ENCODE measurements around the gene C10orf90.

C10orf90 gene

DNA sequence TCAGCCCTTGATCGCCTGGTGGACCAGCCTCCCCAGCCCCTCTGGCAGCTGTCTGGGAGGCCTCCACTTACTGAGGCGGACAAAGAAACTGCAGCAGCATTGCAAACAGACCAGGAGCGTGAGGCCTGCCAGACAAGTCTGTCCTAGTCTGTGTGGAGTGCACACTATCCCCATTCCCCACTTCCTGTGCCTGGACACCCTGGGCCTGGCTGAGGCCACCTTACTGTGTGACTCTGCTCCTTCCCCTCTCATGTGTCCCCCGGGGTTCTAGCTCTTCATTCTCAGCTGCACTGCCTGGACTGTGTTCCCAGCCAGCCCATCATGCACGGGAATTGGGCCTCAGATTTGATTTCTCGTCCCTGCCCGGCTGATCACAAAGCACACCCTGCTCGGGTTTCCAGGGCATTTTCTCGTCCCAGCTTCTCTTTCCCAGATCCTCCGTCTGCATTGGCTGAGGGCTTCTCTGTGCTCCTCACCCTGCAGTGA lies 16.7 kb upstream of the C10orf90 start:
- H3K4me3 ChIP-seq (ENCODE audit: low read depth, low read length) = no peak overlapping the region
- no peak for TF ChIP-seq CTCF (conservative IDR thresholded peaks at IDR 0.05; ENCODE audit: low read depth, low read length)
- DNase-seq (ENCODE audit: low read depth) = no peak

DNA sequence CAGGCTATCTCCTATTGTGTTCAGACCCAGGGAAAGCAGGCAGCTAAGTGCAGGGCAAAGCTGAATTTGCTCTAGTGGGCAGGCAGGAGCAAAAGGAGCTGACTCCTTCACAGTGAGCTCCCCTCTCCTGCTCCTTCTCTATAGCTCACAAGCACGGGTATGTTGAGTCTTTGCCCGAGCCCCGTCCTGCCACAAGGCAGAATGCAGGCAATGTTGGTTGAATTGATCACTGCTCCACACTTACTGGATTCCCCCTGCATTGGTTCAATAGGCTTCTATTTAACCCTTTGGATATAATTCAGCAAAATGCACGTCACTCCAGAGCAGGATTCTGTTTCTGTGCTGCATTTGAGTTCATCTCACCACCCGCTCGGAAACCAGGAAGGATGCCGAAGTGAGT lies 16.2 kb upstream of the C10orf90 start:
- TF ChIP-seq CTCF (conservative IDR thresholded peaks at IDR 0.05; ENCODE audit: low read depth, low read length) = no peak
- no peak overlapping the region for H3K4me3 ChIP-seq (ENCODE audit: low read depth, low read length)
- DNase-seq (ENCODE audit: low read depth) = no peak

DNA sequence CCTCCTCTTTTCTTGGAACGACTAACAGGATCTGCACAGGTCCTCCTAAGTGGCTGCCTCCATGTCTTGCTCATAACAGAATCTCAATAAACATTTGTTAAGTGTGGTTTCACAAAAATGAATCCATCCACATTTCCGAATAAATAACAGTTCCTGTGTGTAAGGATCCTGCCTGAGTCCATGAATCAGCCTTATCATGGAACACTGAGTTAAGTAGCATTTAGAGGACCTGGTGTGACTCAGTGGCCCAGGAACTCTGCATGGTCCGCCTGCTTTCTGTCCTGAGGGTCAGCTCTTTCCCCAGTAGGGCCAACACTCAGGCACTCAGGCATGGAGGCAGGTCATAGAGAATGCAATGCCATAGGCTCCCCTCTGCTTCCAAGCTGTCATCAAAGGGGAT lies 15.8 kb upstream of the C10orf90 start:
- peak; percentile 29 for DNase-seq (ENCODE audit: low read depth)
- H3K4me3 ChIP-seq (ENCODE audit: low read depth, low read length) = no peak overlapping the region
- TF ChIP-seq CTCF (conservative IDR thresholded peaks at IDR 0.05; ENCODE audit: low read depth, low read length) = no peak

DNA sequence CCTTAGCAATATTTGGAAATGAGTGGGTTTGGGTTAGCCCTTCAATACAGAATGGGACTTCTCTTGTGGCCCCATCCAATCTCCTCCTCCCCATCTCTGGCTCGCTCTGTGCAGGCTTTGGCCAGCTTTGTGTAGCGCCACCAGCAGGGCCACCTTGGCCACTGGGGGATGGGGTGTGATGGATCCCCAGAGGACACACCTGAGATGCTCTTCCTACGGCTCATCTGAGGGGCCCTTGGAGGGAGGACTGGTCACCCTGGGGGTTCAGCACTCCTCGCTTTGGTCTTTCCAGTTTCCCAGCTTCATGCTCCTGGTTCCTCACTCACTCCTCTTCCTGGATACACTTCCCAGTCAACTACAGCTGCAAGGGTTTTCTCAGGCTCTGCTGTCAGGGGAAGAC lies 15.3 kb upstream of the C10orf90 start:
- H3K4me3 ChIP-seq (ENCODE audit: low read depth, low read length) = no peak overlapping the region
- DNase-seq (ENCODE audit: low read depth) = no peak
- TF ChIP-seq CTCF (conservative IDR thresholded peaks at IDR 0.05; ENCODE audit: low read depth, low read length) = no peak

- TF ChIP-seq CTCF (conservative IDR thresholded peaks at IDR 0.05; ENCODE audit: low read depth, low read length) = no peak
- no peak overlapping the region for H3K4me3 ChIP-seq (ENCODE audit: low read depth, low read length)
- peak; percentile 50 for DNase-seq (ENCODE audit: low read depth)
Measured at GRCh38 chr10:126684171-126684745, 13.8 kb upstream of the C10orf90 start.

DNA sequence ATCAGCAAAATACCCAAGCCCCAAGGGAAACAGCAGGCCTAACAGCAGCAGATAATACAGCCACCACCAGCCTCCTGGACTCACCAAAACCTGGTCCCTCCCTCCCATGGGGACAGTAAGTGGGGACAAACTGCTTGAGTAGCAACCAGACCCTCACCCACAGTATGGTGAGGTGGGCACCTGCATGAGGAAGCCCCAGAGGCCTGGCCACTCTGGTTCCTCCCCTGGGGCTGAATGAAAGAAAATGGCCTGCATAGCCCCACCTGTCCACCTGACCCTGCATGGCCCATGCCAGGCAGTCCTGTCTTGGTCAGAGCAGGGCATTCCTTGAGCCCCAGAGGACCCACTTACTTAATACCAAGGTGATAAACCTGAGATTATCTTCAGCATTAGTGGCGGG lies 13.0 kb upstream of the C10orf90 start:
- H3K4me3 ChIP-seq (ENCODE audit: low read depth, low read length) = no peak overlapping the region
- TF ChIP-seq CTCF (conservative IDR thresholded peaks at IDR 0.05; ENCODE audit: low read depth, low read length) = no peak
- no peak for DNase-seq (ENCODE audit: low read depth)

- no peak for DNase-seq (ENCODE audit: low read depth)
- no peak overlapping the region for H3K4me3 ChIP-seq (ENCODE audit: low read depth, low read length)
- no peak for TF ChIP-seq CTCF (conservative IDR thresholded peaks at IDR 0.05; ENCODE audit: low read depth, low read length)
Measured at GRCh38 chr10:126675656-126676438, 5.4 kb upstream of the C10orf90 start.
